Fibroblast of lung (primary cell): ENCODE data around the gene STK32C. TPM values are rescaled to one million over a fixed set of nuclear protein-coding genes. Genes with fewer than 3 reads are reported as not detected.

ENCODE experiments used
- DNase-seq, 2 donors: peaks; one replicate each; pipeline versions ENCODE4 v3.0.0 to v3.0.0-alpha.2; 2010; ENCODE audit warnings: low read depth in 2 of 2
- H2AFZ ChIP-seq: 2 replicates; pipeline ENCODE4 v1.5.1; 2012; ENCODE audit warnings: low read length, control low read depth, inconsistent platforms
- H3K27ac ChIP-seq: 2 replicates; pipeline ENCODE4 v1.5.1; 2011; ENCODE audit warnings: low read length, control low read depth; ENCODE audit not compliant: insufficient read depth
- H3K27me3 ChIP-seq: 2 replicates; pipeline ENCODE4 v1.5.1; 2011; ENCODE audit warnings: mild to moderate bottlenecking, low read length; ENCODE audit not compliant: control insufficient read depth, insufficient read depth
- H3K36me3 ChIP-seq: 2 replicates; pipeline ENCODE4 v1.5.1; 2011; ENCODE audit warnings: low read length; ENCODE audit not compliant: control insufficient read depth, insufficient read depth
- H3K4me1 ChIP-seq: 2 replicates; pipeline ENCODE4 v1.5.1; 2011; ENCODE audit warnings: low read length; ENCODE audit not compliant: control insufficient read depth, insufficient read depth; ENCODE audit errors: extremely low read depth
- H3K4me2 ChIP-seq: 2 replicates; pipeline ENCODE4 v1.5.1; 2011; ENCODE audit warnings: low read length, control low read depth; ENCODE audit not compliant: insufficient read depth; ENCODE audit errors: extremely low read depth
- H3K4me3 ChIP-seq, 4 experiments: fragments of 200-600 bp in 1 of 4; sonication (generic) in 1 of 4; replicated peaks in 1 of 4; 2 replicates each; pipeline ENCODE4 v1.5.1; 2011 to 2016; ENCODE audit warnings: low read length in 4 of 4, low read depth in 3 of 4, mild to moderate bottlenecking in 3 of 4, control low read depth in 2 of 4, inconsistent platforms in 1 of 4, mixed read lengths in 1 of 4; ENCODE audit not compliant: insufficient read depth in 1 of 4; ENCODE audit errors: control extremely low read depth in 1 of 4
- H3K79me2 ChIP-seq: 2 replicates; pipeline ENCODE4 v1.5.1; 2012; ENCODE audit warnings: mild to moderate bottlenecking, low read length, inconsistent platforms; ENCODE audit not compliant: control insufficient read depth, insufficient read depth
- H3K9ac ChIP-seq: 2 replicates; pipeline ENCODE4 v1.5.1; 2011; ENCODE audit warnings: mild to moderate bottlenecking, low read length, control low read depth; ENCODE audit not compliant: insufficient read depth
- H3K9me3 ChIP-seq: 2 replicates; pipeline ENCODE4 v1.5.1; 2012; ENCODE audit warnings: low read depth, low read length; ENCODE audit not compliant: control insufficient read depth, insufficient read depth
- H4K20me1 ChIP-seq: 2 replicates; pipeline ENCODE4 v1.5.1; 2011; ENCODE audit warnings: low read length; ENCODE audit not compliant: control insufficient read depth, insufficient read depth; ENCODE audit errors: extremely low read depth
- CTCF ChIP-seq, 2 donors: IDR thresholded peaks in 1 of 2; conservative IDR thresholded peaks in 1 of 2; 1 replicate in 1 of 2; 2 replicates in 1 of 2; pipeline ENCODE4 v1.5.1; 2011 to 2012; ENCODE audit warnings: low read length in 2 of 2, control low read depth in 1 of 2, inconsistent platforms in 1 of 2, low read depth in 1 of 2, mild to moderate bottlenecking in 1 of 2
- EZH2 ChIP-seq: IDR thresholded peaks from 2 replicates; pipeline ENCODE4 v1.5.1; 2012; ENCODE audit warnings: low read length, control low read depth, mild to moderate bottlenecking; ENCODE audit errors: missing control alignments
- polyA plus RNA-seq, 2 donors: library from polyadenylated mRNA; depleted of rRNA in 1 of 2; stranded (reverse) in 1 of 2; unstranded in 1 of 2; fragments of >200 nt; gene quantifications; 2 replicates each; pipeline ENCODE4 v1.2.1, GENCODE V29; 2011 to 2012; ENCODE audit warnings: missing spikeins in 1 of 2
- total RNA-seq: library from RNA; depleted of rRNA; stranded (reverse); fragments of >200 nt; gene quantifications from 2 replicates; pipeline ENCODE4 v1.2.1, GENCODE V29; 2014

STK32C gene
- total and polyA plus RNA-seq, 2 donors (not counting 1 experiment from before 2014, with no cell fraction given) = 4.4 to 21.5 TPM

GRCh38 chr10:132178672-132179545 is 128.8 kb downstream of the STK32C start:
- H3K9ac ChIP-seq = no peak overlapping the region
- H3K36me3 ChIP-seq = no peaks in the 10 kb centered on the region
- no peaks in the 10 kb centered on the region for H3K79me2 ChIP-seq
- H3K9me3 ChIP-seq = no peaks in the 10 kb centered on the region
- no peak overlapping the region for H3K4me3 ChIP-seq
- no peak overlapping the region for H3K27ac ChIP-seq
- H2AFZ ChIP-seq = no peak overlapping the region
- no peaks in the 10 kb centered on the region for H4K20me1 ChIP-seq
- TF ChIP-seq CTCF (conservative IDR thresholded peaks at IDR 0.05 in 1 of 2, IDR thresholded peaks at IDR 0.05 in 1 of 2; ENCODE audit: low read depth in 1 of 2, low read length in 2 of 2) (no peak), EZH2 (no peak)
- no peak overlapping the region for H3K4me2 ChIP-seq
- peaks cover 4% of the 10 kb centered on the region for H3K27me3 ChIP-seq
- DNase-seq = no peak
- H3K4me1 ChIP-seq = no peaks in the 10 kb centered on the region

DNA sequence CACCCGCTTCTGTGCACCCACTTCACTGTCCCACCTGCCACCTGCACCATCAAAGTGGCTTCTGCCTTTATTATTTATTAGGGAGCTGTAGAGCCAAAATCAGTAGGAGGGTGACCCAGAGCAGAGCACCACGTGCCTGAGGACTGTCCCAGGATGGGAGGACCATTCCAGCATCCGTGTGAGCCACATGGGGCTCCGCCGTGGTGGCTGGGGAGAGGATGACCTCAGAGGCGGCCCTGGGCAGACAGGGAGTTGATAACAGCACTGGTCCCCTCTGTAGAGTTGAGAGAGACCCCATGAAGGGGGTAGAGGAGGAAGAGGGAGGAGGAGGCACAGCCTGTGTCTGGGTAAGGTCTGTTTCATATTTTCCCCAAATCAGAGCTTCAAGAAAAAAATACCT is 129.7 kb downstream of the STK32C start:
- H3K27ac ChIP-seq = no peak overlapping the region
- no peak overlapping the region for H3K4me3 ChIP-seq
- H2AFZ ChIP-seq = no peak overlapping the region
- H3K79me2 ChIP-seq = no peaks in the 10 kb centered on the region
- H3K9ac ChIP-seq = no peak overlapping the region
- H3K4me1 ChIP-seq = no peaks in the 10 kb centered on the region
- TF ChIP-seq CTCF (conservative IDR thresholded peaks at IDR 0.05 in 1 of 2, IDR thresholded peaks at IDR 0.05 in 1 of 2; ENCODE audit: low read depth in 1 of 2, low read length in 2 of 2) = no peak
- H3K27me3 ChIP-seq = peaks cover 4% of the 10 kb centered on the region
- H3K4me2 ChIP-seq = no peak overlapping the region
- no peaks in the 10 kb centered on the region for H4K20me1 ChIP-seq
- H3K9me3 ChIP-seq = no peaks in the 10 kb centered on the region
- H3K36me3 ChIP-seq = no peaks in the 10 kb centered on the region
- DNase-seq = no peak

GRCh38 chr10:132176623-132177500 is 130.9 kb downstream of the STK32C start:
- H3K27me3 ChIP-seq = peaks cover 4% of the 10 kb centered on the region
- H3K4me3 ChIP-seq = no peak overlapping the region
- no peak overlapping the region for H3K27ac ChIP-seq
- no peak overlapping the region for H2AFZ ChIP-seq
- no peaks in the 10 kb centered on the region for H3K36me3 ChIP-seq
- H3K79me2 ChIP-seq = no peaks in the 10 kb centered on the region
- H4K20me1 ChIP-seq = no peaks in the 10 kb centered on the region
- no peak for TF ChIP-seq EZH2
- TF ChIP-seq CTCF (conservative IDR thresholded peaks at IDR 0.05 in 1 of 2, IDR thresholded peaks at IDR 0.05 in 1 of 2; ENCODE audit: low read depth in 1 of 2, low read length in 2 of 2) = no peak
- H3K4me2 ChIP-seq = no peak overlapping the region
- no peak overlapping the region for H3K9ac ChIP-seq
- no peaks in the 10 kb centered on the region for H3K4me1 ChIP-seq
- no peaks in the 10 kb centered on the region for H3K9me3 ChIP-seq
- DNase-seq = no peak
